K562 (cell line): ENCODE results near the gene FGGY. TPM values are rescaled to one million over a fixed set of nuclear protein-coding genes. Genes with fewer than 3 reads are reported as not detected.

Experiments
- ATAC-seq: fragments of 200-7000 bp; cut with Tn5 transposase; 3 replicates; pipeline ENCODE4 v1.9.1; 2020; ENCODE audit warnings: moderate library complexity
- BruUV-seq: library from RNA; stranded (reverse); fragments of 400-500 nt; replicated peaks from 2 replicates; lab custom pipeline; 2021; lab: Mats Ljungman, UMichigan
- CTCF ChIA-PET: fragments of 300-600 bp; formaldehyde crosslinking; extraction: SDS; loops from one replicate; lab custom pipeline; 2021; ENCODE audit warnings: low intra/inter-chr PET ratio; lab: Yijun Ruan, JAX
- POLR2A ChIA-PET: fragments of 300-600, 350-650 bp; sonication (Branson Sonifier 250); formaldehyde crosslinking; extraction: SDS; loops from one replicate; lab custom pipeline; 2021; ENCODE audit warnings: antibody characterized with exemption, inconsistent platforms; lab: Yijun Ruan, JAX
- DNase-seq, 4 experiments: peaks; one replicate each; pipeline versions ENCODE4 v3.0.0 to v3.0.0-alpha.2; 2011 to 2018; ENCODE audit warnings: low spot score in 3 of 4, mixed read lengths in 3 of 4; ENCODE audit errors: extremely low read depth in 1 of 4
- FAIRE-seq: peaks from 2 replicates; lab custom pipeline; 2011; peaks lifted over from hg19 to GRCh38; lab: Jason Lieb, UNC
- H2AFZ ChIP-seq: 2 replicates; pipeline ENCODE4 v1.6.0; 2011; ENCODE audit warnings: low read depth, low read length, control low read depth, inconsistent platforms
- H3K27ac ChIP-seq: fragments of 200-600 bp; 3 replicates; pipeline ENCODE4 v1.8.0; 2011; ENCODE audit warnings: low read depth, mild to moderate bottlenecking, control low read depth, inconsistent platforms, low read length, moderate library complexity, mixed read lengths; ENCODE audit errors: extremely low read depth
- H3K27me3 ChIP-seq, 2 experiments: fragments of 300-600 bp in 1 of 2; 2 replicates in 1 of 2; 3 replicates in 1 of 2; pipeline versions ENCODE4 v1.6.0 to v1.8.0; 2011; ENCODE audit warnings: inconsistent platforms in 2 of 2, low read length in 2 of 2, mild to moderate bottlenecking in 1 of 2, mixed read lengths in 1 of 2, moderate library complexity in 1 of 2; ENCODE audit not compliant: control insufficient read depth in 2 of 2, insufficient read depth in 2 of 2
- H3K36me3 ChIP-seq: fragments of 300-600 bp; 3 replicates; pipeline ENCODE4 v1.8.0; 2011; ENCODE audit warnings: mild to moderate bottlenecking, low read length, inconsistent platforms; ENCODE audit not compliant: control insufficient read depth, insufficient read depth
- H3K4me1 ChIP-seq, 2 experiments: fragments of 200-600 bp in 1 of 2; replicated peaks in 1 of 2; 2 replicates in 1 of 2; 3 replicates in 1 of 2; pipeline versions ENCODE4 v1.5.1 to v1.8.0; 2011; ENCODE audit warnings: inconsistent platforms in 2 of 2, low read length in 2 of 2, mild to moderate bottlenecking in 1 of 2, mixed read lengths in 1 of 2, moderate library complexity in 1 of 2; ENCODE audit not compliant: control insufficient read depth in 2 of 2, insufficient read depth in 2 of 2
- H3K4me2 ChIP-seq: 2 replicates; pipeline ENCODE4 v1.6.1; 2011; ENCODE audit warnings: low read length, control low read depth, inconsistent platforms, mixed read lengths; ENCODE audit not compliant: insufficient read depth
- H3K4me3 ChIP-seq: fragments of 200-600 bp; sonication (generic), shearing (Covaris generic); 2 replicates; pipeline ENCODE4 v1.5.1; 2016; ENCODE audit warnings: control low read depth, inconsistent platforms
- H3K79me2 ChIP-seq: fragments of 200-600 bp; 3 replicates; pipeline ENCODE4 v1.8.0; 2011; ENCODE audit warnings: low read length, inconsistent platforms; ENCODE audit not compliant: control insufficient read depth, insufficient read depth
- H3K9ac ChIP-seq, 2 experiments: 2 replicates each; pipeline versions ENCODE4 v1.6.0 to v1.6.1; 2011; ENCODE audit warnings: low read depth in 2 of 2, low read length in 2 of 2, control low read depth in 1 of 2, inconsistent platforms in 1 of 2, mild to moderate bottlenecking in 1 of 2, mixed read lengths in 1 of 2; ENCODE audit not compliant: insufficient read depth in 1 of 2
- H3K9me1 ChIP-seq: one replicate; pipeline ENCODE4 v1.6.0; 2011; ENCODE audit warnings: inconsistent platforms, mild to moderate bottlenecking, low read length, moderate library complexity; ENCODE audit not compliant: control insufficient read depth, insufficient read depth
- H3K9me3 ChIP-seq: replicated peaks from 2 replicates; pipeline ENCODE4 v1.5.1; 2011; ENCODE audit warnings: low read depth, low read length, inconsistent platforms; ENCODE audit not compliant: control insufficient read depth, insufficient read depth
- H4K20me1 ChIP-seq: replicated peaks from 2 replicates; pipeline ENCODE4 v1.6.1; 2011; ENCODE audit warnings: low read length, inconsistent platforms, mixed read lengths; ENCODE audit not compliant: control insufficient read depth, insufficient read depth
- ETS2 ChIP-seq: IDR thresholded peaks from 2 replicates; pipeline ENCODE4 v1.6.1; 2016; ENCODE audit warnings: borderline replicate concordance, missing genetic modification characterization, mild to moderate bottlenecking, moderate library complexity, missing compliant biosample characterization; ENCODE audit not compliant: poor library complexity, severe bottlenecking
- FOXK1 ChIP-seq: sonication (generic); formaldehyde crosslinking; IDR thresholded peaks from 2 replicates; pipeline ENCODE4 v1.8.0; 2022; ENCODE audit warnings: missing genetic modification reagents, mild to moderate bottlenecking, borderline replicate concordance
- RBBP5 ChIP-seq: fragments of 200-600 bp; sonication (generic); IDR thresholded peaks from 2 replicates; pipeline ENCODE4 v1.6.1; 2012; ENCODE audit warnings: borderline replicate concordance, mild to moderate bottlenecking, low read length, control low read depth, inconsistent platforms; ENCODE audit not compliant: insufficient read depth, poor library complexity, severe bottlenecking
- ZBTB33 ChIP-seq: sonication (generic); formaldehyde crosslinking; IDR thresholded peaks from 2 replicates; pipeline ENCODE4 v1.8.1; 2023; ENCODE audit warnings: mild to moderate bottlenecking, missing genetic modification reagents
- ZBTB40 ChIP-seq, 2 experiments: fragments of 450-650 bp in 1 of 2; sonication (generic) in 1 of 2; formaldehyde crosslinking in 1 of 2; IDR thresholded peaks; 2 replicates each; pipeline versions ENCODE4 v1.7.1 to v1.9.0; 2016 to 2022; ENCODE audit warnings: inconsistent platforms in 1 of 2, mild to moderate bottlenecking in 1 of 2, missing genetic modification reagents in 1 of 2
- in situ Hi-C: fragments of 300-500 bp; cut with MboI; formaldehyde crosslinking; loops from 4 replicates; pipeline ENCODE4 v1.15.0; 2018; ENCODE audit warnings: inconsistent platforms, mixed read lengths
- intact Hi-C: fragments of 100-400 bp; cut with micrococcal nuclease; formaldehyde crosslinking; loops from 2 replicates; pipeline ENCODE4 v1.14.2; 2022
- polyA plus RNA-seq, 8 experiments: library from polyadenylated mRNA; depleted of rRNA in 4 of 8; stranded (reverse) in 5 of 8; unstranded in 3 of 8; fragments of >200 nt; fragmentation: Nextera tagmentation in 2 of 8; fragmentation: Illumina TruSeq in 1 of 8; extraction: Ambion mirVana in 2 of 8; extraction: Trizol in 1 of 8; gene quantifications; 2 replicates each; pipeline versions ENCODE4 v1.2.1 to v1.2.3, GENCODE V29; 2011 to 2014; ENCODE audit warnings: inconsistent platforms in 1 of 8, missing spikeins in 1 of 8
- total RNA-seq, 7 experiments: library from RNA; depleted of rRNA in 6 of 7; stranded (reverse); fragments of >200 nt in 6 of 7; fragmentation: Illumina TruSeq in 2 of 7; extraction: Trizol in 2 of 7; gene quantifications; 2 replicates each; pipeline versions ENCODE4 v1.2.1 to v1.2.3, GENCODE V29; 2011 to 2021; ENCODE audit warnings: low replicate concordance in 1 of 7
- TF ChIP-seq, protein P1 (sequence below): fragments of 250-450 bp; sonication (Bioruptor Pico); IDR thresholded peaks from 2 replicates; pipeline ENCODE4 v1.4.0; 2020; ENCODE audit warnings: mild to moderate bottlenecking, moderate library complexity

FGGY gene
- total and polyA plus RNA-seq, 9 of the 15 experiments (the other 6 are each of a cell fraction or from before 2014, with no cell fraction given), result 9.7 to 19.2 (median 12.6) TPM

GRCh38 chr1:59803458-59804038, 506.7 kb downstream of the FGGY start (continued):
- TF ChIP-seq FOXK1 (CRISPR knock-in tag), result no peak
- TF ChIP-seq, protein P1, sequence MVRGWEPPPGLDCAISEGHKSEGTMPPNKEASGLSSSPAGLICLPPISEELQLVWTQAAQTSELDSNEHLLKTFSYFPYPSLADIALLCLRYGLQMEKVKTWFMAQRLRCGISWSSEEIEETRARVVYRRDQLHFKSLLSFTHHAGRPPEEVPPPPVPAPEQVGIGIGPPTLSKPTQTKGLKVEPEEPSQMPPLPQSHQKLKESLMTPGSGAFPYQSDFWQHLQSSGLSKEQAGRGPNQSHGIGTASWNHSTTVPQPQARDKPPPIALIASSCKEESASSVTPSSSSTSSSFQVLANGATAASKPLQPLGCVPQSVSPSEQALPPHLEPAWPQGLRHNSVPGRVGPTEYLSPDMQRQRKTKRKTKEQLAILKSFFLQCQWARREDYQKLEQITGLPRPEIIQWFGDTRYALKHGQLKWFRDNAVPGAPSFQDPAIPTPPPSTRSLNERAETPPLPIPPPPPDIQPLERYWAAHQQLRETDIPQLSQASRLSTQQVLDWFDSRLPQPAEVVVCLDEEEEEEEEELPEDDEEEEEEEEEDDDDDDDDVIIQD (CRISPR knock-in tag), result no peak

DNA sequence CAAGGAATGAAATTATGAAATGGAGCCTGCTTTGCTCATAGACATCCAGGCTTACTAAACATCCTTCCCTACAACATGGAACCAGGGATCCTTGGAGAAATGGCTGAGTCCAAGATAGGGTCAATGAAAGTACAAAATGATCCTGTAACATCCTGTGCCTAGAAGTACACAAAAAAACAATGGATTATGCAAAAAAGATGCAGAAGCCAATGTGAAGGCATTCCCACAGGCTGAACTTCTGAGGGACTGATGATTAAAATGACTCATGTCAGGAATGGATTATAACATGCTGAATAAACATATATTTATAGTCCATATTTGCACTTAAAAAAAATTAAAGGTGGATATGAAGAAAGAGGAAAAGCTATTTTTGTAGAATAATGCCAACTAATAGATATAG, 507.4 kb downstream of the FGGY start:
- ChIA-PET POLR2A (no interaction called here), CTCF (no interaction called here)
- in situ Hi-C loops, result no loop called here
- TF ChIP-seq ZBTB40 (IDR thresholded peaks at IDR 0.05) (no peak), ZBTB40 (CRISPR knock-in tag; IDR thresholded peaks at IDR 0.05) (no peak), ZBTB33 (CRISPR knock-in tag) (no peak), ETS2 (no peak), RBBP5 (no peak)

More for the DNA sequence above, 507.4 kb downstream of the FGGY start:
- Histone ChIP-seq H3K27ac (no peak overlapping the region), H3K27me3 (no peaks in the 10 kb centered on the region), H3K36me3 (no peaks in the 10 kb centered on the region), H3K79me2 (no peaks in the 10 kb centered on the region), H3K4me3 (no peak overlapping the region), H3K4me2 (no peak overlapping the region), H3K9me1 (no peaks in the 10 kb centered on the region), H4K20me1 (no peaks in the 10 kb centered on the region), H3K9ac (no peak overlapping the region), H2AFZ (no peak overlapping the region), H3K9me3 (no peaks in the 10 kb centered on the region), H3K4me1 (no peaks in the 10 kb centered on the region)
- ATAC-seq (no peak), FAIRE-seq (no peak), DNase-seq (no peak)
- no TSS peak for BruUV-seq
- intact Hi-C loops, result no loop called here
